OCI-LY1 (cell line): ENCODE measurements around the gene LGR5.

Experiments used
- H2AFZ ChIP-seq: fragments of 200-600 bp; sonication (generic), shearing (Covaris generic); 2 replicates; pipeline ENCODE4 v1.6.0; 2014; ENCODE audit warnings: antibody characterized with exemption, mild to moderate bottlenecking, low read length
- H3F3A ChIP-seq: fragments of 200-600 bp; sonication (generic), shearing (Covaris generic); 2 replicates; pipeline ENCODE4 v1.6.0; 2014; ENCODE audit warnings: mild to moderate bottlenecking, antibody characterized with exemption, low read length, moderate library complexity; ENCODE audit not compliant: insufficient read depth
- H3K27ac ChIP-seq: fragments of 200-600 bp; sonication (generic); 2 replicates; pipeline ENCODE4 v1.5.1; 2014; ENCODE audit warnings: low read length, mixed run types, mild to moderate bottlenecking, low read depth; ENCODE audit not compliant: poor library complexity, severe bottlenecking
- H3K27me3 ChIP-seq: fragments of 200-600 bp; sonication (generic); 2 replicates; pipeline ENCODE4 v1.6.0; 2014; ENCODE audit warnings: antibody characterized with exemption, mild to moderate bottlenecking, low read length, moderate library complexity; ENCODE audit not compliant: insufficient read depth
- H3K36me3 ChIP-seq: fragments of 200-600 bp; sonication (generic); 2 replicates; pipeline ENCODE4 v1.6.1; 2014; ENCODE audit warnings: mild to moderate bottlenecking, antibody characterized with exemption, low read length, moderate library complexity, mixed read lengths; ENCODE audit not compliant: insufficient read depth
- H3K4me1 ChIP-seq: fragments of 200-600 bp; sonication (generic); 2 replicates; pipeline ENCODE4 v1.5.1; 2014; ENCODE audit warnings: mild to moderate bottlenecking, low read length, moderate library complexity; ENCODE audit not compliant: insufficient read depth, severe bottlenecking
- H3K4me2 ChIP-seq: fragments of 200-600 bp; sonication (generic), shearing (Covaris generic); 2 replicates; pipeline ENCODE4 v1.6.1; 2014; ENCODE audit warnings: low read length
- H3K4me3 ChIP-seq: fragments of 200-600 bp; sonication (generic); 2 replicates; pipeline ENCODE4 v1.5.1; 2014; ENCODE audit warnings: low read length, low read depth, mild to moderate bottlenecking, mixed read lengths; ENCODE audit not compliant: poor library complexity, severe bottlenecking
- H3K79me2 ChIP-seq: fragments of 200-600 bp; shearing (Covaris generic); 2 replicates; pipeline ENCODE4 v1.6.1; 2016; ENCODE audit warnings: mixed run types, low read length, mixed read lengths; ENCODE audit not compliant: insufficient read depth
- H3K9ac ChIP-seq: fragments of 200-600 bp; sonication (generic), shearing (Covaris generic); 2 replicates; pipeline ENCODE4 v1.6.1; 2014; ENCODE audit warnings: mild to moderate bottlenecking, low read length, mixed read lengths
- H3K9me2 ChIP-seq: fragments of 200-600 bp; sonication (generic), shearing (Covaris generic); 2 replicates; pipeline ENCODE4 v1.6.1; 2014; ENCODE audit warnings: low read depth, mild to moderate bottlenecking, low read length, mixed read lengths
- H3K9me3 ChIP-seq: fragments of 200-600 bp; shearing (Covaris generic); 2 replicates; pipeline ENCODE4 v1.6.1; 2014; ENCODE audit warnings: low read length, mixed read lengths
- H4K20me1 ChIP-seq: fragments of 200-600 bp; sonication (generic), shearing (Covaris generic); 2 replicates; pipeline ENCODE4 v1.6.0; 2016; ENCODE audit warnings: mild to moderate bottlenecking, low read length; ENCODE audit not compliant: insufficient read depth
- EZH2 ChIP-seq: fragments of 200-600 bp; sonication (generic), shearing (Covaris generic); IDR thresholded peaks from 2 replicates; pipeline ENCODE4 v1.8.0; 2017; ENCODE audit warnings: borderline replicate concordance, mixed run types, mild to moderate bottlenecking, antibody characterized with exemption, low read length, moderate library complexity, mixed read lengths
- TF ChIP-seq, protein P1 (sequence below): fragments of 200-600 bp; sonication (generic), shearing (Covaris generic); IDR thresholded peaks from 2 replicates; pipeline ENCODE4 v1.5.1; 2017; ENCODE audit warnings: mild to moderate bottlenecking, antibody characterized with exemption, low read length, moderate library complexity, mixed read lengths

Gene LGR5

DNA sequence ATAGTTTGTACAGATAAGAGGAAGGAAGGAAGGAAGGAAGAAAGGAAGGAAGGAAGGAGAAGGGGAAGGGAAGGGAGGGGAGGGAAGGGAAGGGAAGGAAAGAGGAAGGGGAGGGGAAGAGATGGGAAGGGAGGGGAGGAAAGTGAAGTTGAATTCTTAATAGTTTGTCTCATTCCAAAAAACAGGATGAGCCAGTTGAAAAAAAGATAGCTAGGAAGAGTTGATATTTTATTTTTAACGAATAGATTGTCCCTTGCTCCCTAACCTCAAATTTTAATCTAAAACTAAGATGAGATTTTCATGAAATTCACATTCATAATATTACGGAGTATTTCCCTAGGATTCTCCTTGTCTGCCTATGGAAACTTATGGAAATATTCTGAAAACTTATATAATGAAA is 143.3 kb downstream of the LGR5 start:
- Histone ChIP-seq H3K27me3 (no peaks in the 10 kb centered on the region), H3K27ac (no peak overlapping the region), H2AFZ (no peak overlapping the region), H3K9me3 (no peaks in the 10 kb centered on the region), H4K20me1 (no peaks in the 10 kb centered on the region), H3K4me2 (no peak overlapping the region), H3K4me1 (no peaks in the 10 kb centered on the region), H3K9ac (no peak overlapping the region), H3K9me2 (no peaks in the 10 kb centered on the region), H3K79me2 (no peaks in the 10 kb centered on the region), H3K4me3 (no peak overlapping the region), H3K36me3 (no peaks in the 10 kb centered on the region), H3F3A (no peaks in the 10 kb centered on the region)
- no peak for TF ChIP-seq EZH2
- TF ChIP-seq, protein P1, sequence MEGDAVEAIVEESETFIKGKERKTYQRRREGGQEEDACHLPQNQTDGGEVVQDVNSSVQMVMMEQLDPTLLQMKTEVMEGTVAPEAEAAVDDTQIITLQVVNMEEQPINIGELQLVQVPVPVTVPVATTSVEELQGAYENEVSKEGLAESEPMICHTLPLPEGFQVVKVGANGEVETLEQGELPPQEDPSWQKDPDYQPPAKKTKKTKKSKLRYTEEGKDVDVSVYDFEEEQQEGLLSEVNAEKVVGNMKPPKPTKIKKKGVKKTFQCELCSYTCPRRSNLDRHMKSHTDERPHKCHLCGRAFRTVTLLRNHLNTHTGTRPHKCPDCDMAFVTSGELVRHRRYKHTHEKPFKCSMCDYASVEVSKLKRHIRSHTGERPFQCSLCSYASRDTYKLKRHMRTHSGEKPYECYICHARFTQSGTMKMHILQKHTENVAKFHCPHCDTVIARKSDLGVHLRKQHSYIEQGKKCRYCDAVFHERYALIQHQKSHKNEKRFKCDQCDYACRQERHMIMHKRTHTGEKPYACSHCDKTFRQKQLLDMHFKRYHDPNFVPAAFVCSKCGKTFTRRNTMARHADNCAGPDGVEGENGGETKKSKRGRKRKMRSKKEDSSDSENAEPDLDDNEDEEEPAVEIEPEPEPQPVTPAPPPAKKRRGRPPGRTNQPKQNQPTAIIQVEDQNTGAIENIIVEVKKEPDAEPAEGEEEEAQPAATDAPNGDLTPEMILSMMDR: no peak

DNA sequence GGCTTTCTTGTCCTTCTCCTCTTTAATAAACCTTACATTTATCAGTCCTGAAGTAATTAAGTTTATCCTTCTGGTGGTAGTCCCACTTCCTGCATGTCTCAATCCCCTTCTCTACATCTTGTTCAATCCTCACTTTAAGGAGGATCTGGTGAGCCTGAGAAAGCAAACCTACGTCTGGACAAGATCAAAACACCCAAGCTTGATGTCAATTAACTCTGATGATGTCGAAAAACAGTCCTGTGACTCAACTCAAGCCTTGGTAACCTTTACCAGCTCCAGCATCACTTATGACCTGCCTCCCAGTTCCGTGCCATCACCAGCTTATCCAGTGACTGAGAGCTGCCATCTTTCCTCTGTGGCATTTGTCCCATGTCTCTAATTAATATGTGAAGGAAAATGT is 144.8 kb downstream of the LGR5 start:
- Histone ChIP-seq H3K36me3 (no peaks in the 10 kb centered on the region), H4K20me1 (no peaks in the 10 kb centered on the region), H3K27me3 (no peaks in the 10 kb centered on the region), H3K79me2 (no peaks in the 10 kb centered on the region), H3K9me2 (no peaks in the 10 kb centered on the region), H2AFZ (no peak overlapping the region), H3K4me1 (no peaks in the 10 kb centered on the region), H3K27ac (no peak overlapping the region), H3K4me3 (no peak overlapping the region), H3K4me2 (no peak overlapping the region), H3F3A (no peaks in the 10 kb centered on the region), H3K9ac (no peak overlapping the region), H3K9me3 (no peaks in the 10 kb centered on the region)
- TF ChIP-seq EZH2: no peak
- TF ChIP-seq, protein P1: no peak

DNA sequence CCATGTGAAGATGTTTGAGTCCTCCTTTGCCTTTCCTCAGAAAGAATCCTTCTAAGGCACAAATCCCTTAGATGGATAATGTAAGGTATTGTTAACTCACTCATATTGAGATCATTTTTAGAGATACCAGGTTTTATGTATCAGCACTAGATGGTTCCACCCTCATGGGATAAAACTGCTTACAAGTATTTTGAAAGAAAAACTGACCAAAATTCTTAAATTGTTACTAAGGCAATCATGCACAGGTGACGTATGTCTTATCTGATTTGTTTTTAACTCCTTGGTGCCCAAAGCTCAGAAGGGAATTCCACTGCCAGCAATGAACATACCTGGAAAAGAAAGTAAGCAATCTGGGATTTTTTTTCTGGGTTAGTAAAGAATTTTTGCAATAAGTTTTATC is 145.6 kb downstream of the LGR5 start:
- Histone ChIP-seq H3K4me1 (no peaks in the 10 kb centered on the region), H3F3A (no peaks in the 10 kb centered on the region), H3K36me3 (no peaks in the 10 kb centered on the region), H3K9ac (no peak overlapping the region), H3K27ac (no peak overlapping the region), H2AFZ (no peak overlapping the region), H3K9me2 (no peaks in the 10 kb centered on the region), H3K4me3 (no peak overlapping the region), H3K79me2 (no peaks in the 10 kb centered on the region), H3K27me3 (no peaks in the 10 kb centered on the region), H3K4me2 (no peak overlapping the region), H3K9me3 (no peaks in the 10 kb centered on the region), H4K20me1 (no peaks in the 10 kb centered on the region)
- no peak for TF ChIP-seq EZH2
- TF ChIP-seq, protein P1: no peak
